ENCODE measurements around the gene PLCB4.

PLCB4 gene

GRCh38 chr20:9319687-9320384, 250.9 kb downstream of the PLCB4 start:
- Histone ChIP-seq H3K9me3 (no peaks in the 10 kb centered on the region), H3K27me3 (ENCODE audit: low read depth) (no peaks in the 10 kb centered on the region), H3K36me3 (replicated peaks) (no peaks in the 10 kb centered on the region), H3K4me1 (peaks cover 13% of the 10 kb centered on the region), H3K4me3 (no peak overlapping the region)
- in situ Hi-C loops (cut with MboI; ENCODE audit: low sequenced_read_pairs) = no loop called here
- DNase-seq (ENCODE audit: low spot score in 2 of 2) = peak in 1 of 2 experiments; percentile 26

GRCh38 chr20:9321007-9321406, 252.1 kb downstream of the PLCB4 start:
- H3K9me3 ChIP-seq = no peaks in the 10 kb centered on the region
- H3K4me1 ChIP-seq = peaks cover 13% of the 10 kb centered on the region
- no peak overlapping the region for H3K4me3 ChIP-seq
- no peak for DNase-seq (ENCODE audit: low spot score in 2 of 2)
- no peaks in the 10 kb centered on the region for H3K36me3 ChIP-seq (replicated peaks)
- no peaks in the 10 kb centered on the region for H3K27me3 ChIP-seq (ENCODE audit: low read depth)
- in situ Hi-C loops (cut with MboI; ENCODE audit: low sequenced_read_pairs) = no loop called here

GRCh38 chr20:9322661-9323060, 253.8 kb downstream of the PLCB4 start:
- no peaks in the 10 kb centered on the region for H3K9me3 ChIP-seq
- H3K36me3 ChIP-seq (replicated peaks) = no peaks in the 10 kb centered on the region
- in situ Hi-C loops (cut with MboI; ENCODE audit: low sequenced_read_pairs) = no loop called here
- no peak for DNase-seq (ENCODE audit: low spot score in 2 of 2)
- H3K4me1 ChIP-seq = peaks cover 13% of the 10 kb centered on the region
- no peaks in the 10 kb centered on the region for H3K27me3 ChIP-seq (ENCODE audit: low read depth)
- no peak overlapping the region for H3K4me3 ChIP-seq

GRCh38 chr20:9323622-9324021, 254.7 kb downstream of the PLCB4 start:
- Histone ChIP-seq H3K9me3 (no peaks in the 10 kb centered on the region), H3K4me1 (peaks cover 16% of the 10 kb centered on the region), H3K36me3 (replicated peaks) (no peaks in the 10 kb centered on the region), H3K4me3 (no peak overlapping the region), H3K27me3 (ENCODE audit: low read depth) (no peaks in the 10 kb centered on the region)
- DNase-seq (ENCODE audit: low spot score in 2 of 2) = peak in 1 of 2 experiments; percentile 45
- in situ Hi-C loops (cut with MboI; ENCODE audit: low sequenced_read_pairs) = no loop called here

- in situ Hi-C loops (cut with MboI; ENCODE audit: low sequenced_read_pairs) = no loop called here
- Histone ChIP-seq H3K4me1 (peaks cover 47% of the 10 kb centered on the region), H3K27me3 (ENCODE audit: low read depth) (no peaks in the 10 kb centered on the region), H3K9me3 (no peaks in the 10 kb centered on the region), H3K36me3 (replicated peaks) (no peaks in the 10 kb centered on the region), H3K4me3 (no peak overlapping the region)
- DNase-seq (ENCODE audit: low spot score in 2 of 2) = no peak
Observed at GRCh38 chr20:9329355-9330101, 260.6 kb downstream of the PLCB4 start.

GRCh38 chr20:9330151-9330550, 261.3 kb downstream of the PLCB4 start:
- in situ Hi-C loops (cut with MboI; ENCODE audit: low sequenced_read_pairs) = no loop called here
- no peaks in the 10 kb centered on the region for H3K36me3 ChIP-seq (replicated peaks)
- peak in 1 of 2 experiments; percentile 16 for DNase-seq (ENCODE audit: low spot score in 2 of 2)
- peaks cover 47% of the 10 kb centered on the region for H3K4me1 ChIP-seq
- H3K27me3 ChIP-seq (ENCODE audit: low read depth) = no peaks in the 10 kb centered on the region
- H3K4me3 ChIP-seq = no peak overlapping the region
- no peaks in the 10 kb centered on the region for H3K9me3 ChIP-seq

GRCh38 chr20:9331707-9332435, 263.0 kb downstream of the PLCB4 start:
- peaks cover 47% of the 10 kb centered on the region for H3K4me1 ChIP-seq
- no peak overlapping the region for H3K4me3 ChIP-seq
- H3K36me3 ChIP-seq (replicated peaks) = no peaks in the 10 kb centered on the region
- no peaks in the 10 kb centered on the region for H3K9me3 ChIP-seq
- in situ Hi-C loops (cut with MboI; ENCODE audit: low sequenced_read_pairs) = no loop called here
- H3K27me3 ChIP-seq (ENCODE audit: low read depth) = no peaks in the 10 kb centered on the region
- DNase-seq (ENCODE audit: low spot score in 2 of 2) = peak; percentile 69 to 80

GRCh38 chr20:9332791-9333479, 264.0 kb downstream of the PLCB4 start:
- Histone ChIP-seq H3K9me3 (no peaks in the 10 kb centered on the region), H3K4me1 (peaks cover 47% of the 10 kb centered on the region), H3K4me3 (no peak overlapping the region), H3K36me3 (replicated peaks) (no peaks in the 10 kb centered on the region), H3K27me3 (ENCODE audit: low read depth) (no peaks in the 10 kb centered on the region)
- DNase-seq (ENCODE audit: low spot score in 2 of 2) = peak; percentile 34 to 40
- in situ Hi-C loops (cut with MboI; ENCODE audit: low sequenced_read_pairs) = no loop called here

- Histone ChIP-seq H3K27me3 (ENCODE audit: low read depth) (no peaks in the 10 kb centered on the region), H3K4me1 (peaks cover 31% of the 10 kb centered on the region), H3K36me3 (replicated peaks) (no peaks in the 10 kb centered on the region), H3K4me3 (no peak overlapping the region), H3K9me3 (no peaks in the 10 kb centered on the region)
- in situ Hi-C loops (cut with MboI; ENCODE audit: low sequenced_read_pairs) = no loop called here
- no peak for DNase-seq (ENCODE audit: low spot score in 2 of 2)
Observed at GRCh38 chr20:9334866-9335265, 266.0 kb downstream of the PLCB4 start.

GRCh38 chr20:9338101-9338500, 269.2 kb downstream of the PLCB4 start:
- H3K4me3 ChIP-seq = no peak overlapping the region
- in situ Hi-C loops (cut with MboI; ENCODE audit: low sequenced_read_pairs) = no loop called here

GRCh38 chr20:9339708-9340107, 270.8 kb downstream of the PLCB4 start:
- DNase-seq (ENCODE audit: low spot score in 2 of 2) = no peak
- Histone ChIP-seq H3K36me3 (replicated peaks) (no peaks in the 10 kb centered on the region), H3K4me1 (no peaks in the 10 kb centered on the region), H3K9me3 (no peaks in the 10 kb centered on the region), H3K4me3 (no peak overlapping the region), H3K27me3 (ENCODE audit: low read depth) (no peaks in the 10 kb centered on the region)
- in situ Hi-C loops (cut with MboI; ENCODE audit: low sequenced_read_pairs) = no loop called here

More at GRCh38 chr20:9338101-9338500, 269.2 kb downstream of the PLCB4 start:
- peaks cover 2% of the 10 kb centered on the region; the same call in 1 of the 2 replicates for H3K4me1 ChIP-seq
- H3K27me3 ChIP-seq (ENCODE audit: low read depth) = no peaks in the 10 kb centered on the region
- H3K36me3 ChIP-seq (replicated peaks) = no peaks in the 10 kb centered on the region
- DNase-seq (ENCODE audit: low spot score in 2 of 2) = no peak
- H3K9me3 ChIP-seq = no peaks in the 10 kb centered on the region

- H3K9me3 ChIP-seq = no peaks in the 10 kb centered on the region
- H3K27me3 ChIP-seq (ENCODE audit: low read depth) = no peaks in the 10 kb centered on the region
- H3K4me3 ChIP-seq = no peak overlapping the region
- H3K36me3 ChIP-seq (replicated peaks) = no peaks in the 10 kb centered on the region
- no peaks in the 10 kb centered on the region for H3K4me1 ChIP-seq
- DNase-seq (ENCODE audit: low spot score in 2 of 2) = no peak
- in situ Hi-C loops (cut with MboI; ENCODE audit: low sequenced_read_pairs) = no loop called here
Observed at GRCh38 chr20:9342651-9343050, 273.8 kb downstream of the PLCB4 start.

- H3K4me3 ChIP-seq = no peak overlapping the region
- DNase-seq (ENCODE audit: low spot score in 2 of 2) = no peak
- in situ Hi-C loops (cut with MboI; ENCODE audit: low sequenced_read_pairs) = no loop called here
Observed at GRCh38 chr20:9344083-9344920, 275.4 kb downstream of the PLCB4 start.

More at GRCh38 chr20:9344083-9344920, 275.4 kb downstream of the PLCB4 start:
- H3K4me1 ChIP-seq = no peaks in the 10 kb centered on the region
- H3K27me3 ChIP-seq (ENCODE audit: low read depth) = no peaks in the 10 kb centered on the region
- H3K9me3 ChIP-seq = no peaks in the 10 kb centered on the region
- no peaks in the 10 kb centered on the region for H3K36me3 ChIP-seq (replicated peaks)
